ENCODE measurements around the gene PDZD2.

GRCh38 chr5:31948006-31948405 lies 309.1 kb downstream of the PDZD2 start:
- TF ChIP-seq POLR2A (IDR thresholded peaks at IDR 0.05; ENCODE audit: low read length) (no peak), GATA1 (IDR thresholded peaks at IDR 0.05; ENCODE audit: low read depth, low read length) (no peak)
